Measurements from ENCODE around the gene PARL.

Gene PARL, protein sequence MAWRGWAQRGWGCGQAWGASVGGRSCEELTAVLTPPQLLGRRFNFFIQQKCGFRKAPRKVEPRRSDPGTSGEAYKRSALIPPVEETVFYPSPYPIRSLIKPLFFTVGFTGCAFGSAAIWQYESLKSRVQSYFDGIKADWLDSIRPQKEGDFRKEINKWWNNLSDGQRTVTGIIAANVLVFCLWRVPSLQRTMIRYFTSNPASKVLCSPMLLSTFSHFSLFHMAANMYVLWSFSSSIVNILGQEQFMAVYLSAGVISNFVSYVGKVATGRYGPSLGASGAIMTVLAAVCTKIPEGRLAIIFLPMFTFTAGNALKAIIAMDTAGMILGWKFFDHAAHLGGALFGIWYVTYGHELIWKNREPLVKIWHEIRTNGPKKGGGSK

DNA sequence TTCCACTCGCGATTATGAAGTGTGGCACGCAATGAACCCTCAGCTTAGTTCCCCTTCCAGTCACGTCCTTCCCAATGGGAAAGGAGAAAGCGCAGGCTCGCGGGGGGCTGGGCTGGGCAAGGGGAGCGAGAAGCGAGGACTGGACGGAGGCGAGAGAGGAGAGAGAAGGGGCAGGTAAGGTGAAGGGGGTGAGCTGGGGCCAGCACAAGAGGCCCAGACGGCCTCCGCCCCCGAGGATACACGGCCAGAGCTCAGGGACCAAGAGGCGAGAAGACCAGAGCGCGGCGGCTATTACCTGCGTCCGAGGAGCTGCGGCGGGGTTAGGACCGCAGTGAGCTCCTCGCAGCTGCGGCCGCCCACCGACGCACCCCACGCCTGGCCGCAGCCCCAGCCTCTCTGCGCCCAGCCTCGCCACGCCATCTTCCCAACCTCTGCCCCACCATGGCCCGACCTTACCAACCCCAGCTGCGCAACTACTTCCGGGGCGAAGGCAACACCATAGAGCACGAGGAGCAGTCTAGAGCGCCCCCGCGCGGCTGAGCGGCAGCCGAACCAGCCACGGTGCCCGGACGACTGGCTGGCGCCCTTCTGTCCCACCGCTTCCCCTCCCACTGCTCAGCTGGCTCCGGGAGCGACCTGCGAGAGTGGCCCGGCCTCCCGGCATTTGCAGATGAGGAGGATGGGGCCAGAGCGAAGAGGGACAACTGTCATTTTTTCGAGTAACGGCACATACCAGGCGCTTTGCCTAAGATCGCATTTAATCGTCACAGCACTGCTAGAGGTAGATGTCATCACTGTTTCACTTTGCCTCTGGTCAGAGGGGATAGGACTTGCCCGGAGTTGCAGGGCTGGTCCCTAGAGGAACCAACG lies at the start of gene PARL:
Gene PARL, minus strand, starts transcription at position 454 of the 870 bp plus-strand sequence. Its CDS starts 34 bp downstream, at position 420.
- DNase-seq (ENCODE audit: low spot score) = peak; percentile 93

GRCh38 chr3:183933160-183933559 lies 48.5 kb upstream of the PARL start:
- no peak for DNase-seq (ENCODE audit: low spot score)

DNA sequence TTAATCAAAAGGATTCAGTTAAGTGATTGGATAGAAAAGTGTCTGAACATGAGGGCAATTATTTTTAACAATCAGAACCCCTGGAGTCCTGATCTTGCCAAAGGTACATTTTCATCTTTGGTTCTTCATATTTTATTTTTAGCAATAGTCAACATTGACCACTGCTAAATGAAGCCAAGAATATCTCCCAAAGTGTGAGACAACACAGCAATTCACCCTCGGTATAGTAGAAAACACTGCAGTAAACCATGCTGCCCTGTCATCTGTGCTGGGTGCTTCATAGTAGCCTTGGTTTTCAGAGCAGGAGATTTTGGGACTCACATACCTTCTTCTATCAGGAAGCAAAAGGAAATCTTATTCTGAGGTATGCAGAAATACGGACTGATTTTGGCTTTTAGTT lies 47.2 kb upstream of the PARL start:
- DNase-seq (ENCODE audit: low spot score) = no peak

DNA sequence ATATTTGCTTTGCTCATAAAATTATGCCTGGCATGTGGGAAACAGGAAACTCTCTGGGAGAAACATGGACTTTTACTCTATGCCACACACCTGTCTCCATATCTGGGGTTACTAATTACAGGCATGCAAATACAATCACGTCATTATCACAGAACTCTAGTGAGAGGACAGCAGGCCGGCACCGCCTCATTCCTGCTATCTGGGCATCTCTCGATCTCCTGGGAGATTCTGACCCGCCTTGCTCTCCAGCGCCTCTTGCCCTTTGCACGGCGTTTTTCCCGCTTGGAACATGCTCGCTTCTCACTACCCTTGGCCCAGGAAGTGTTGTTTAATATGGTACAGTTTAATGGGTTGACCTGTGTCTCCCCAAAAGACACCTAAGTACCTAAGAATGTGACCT lies 45.4 kb upstream of the PARL start:
- DNase-seq (ENCODE audit: low spot score) = no peak

- no peak for DNase-seq (ENCODE audit: low spot score)
Observed at GRCh38 chr3:183927059-183927458, 42.4 kb upstream of the PARL start.

DNA sequence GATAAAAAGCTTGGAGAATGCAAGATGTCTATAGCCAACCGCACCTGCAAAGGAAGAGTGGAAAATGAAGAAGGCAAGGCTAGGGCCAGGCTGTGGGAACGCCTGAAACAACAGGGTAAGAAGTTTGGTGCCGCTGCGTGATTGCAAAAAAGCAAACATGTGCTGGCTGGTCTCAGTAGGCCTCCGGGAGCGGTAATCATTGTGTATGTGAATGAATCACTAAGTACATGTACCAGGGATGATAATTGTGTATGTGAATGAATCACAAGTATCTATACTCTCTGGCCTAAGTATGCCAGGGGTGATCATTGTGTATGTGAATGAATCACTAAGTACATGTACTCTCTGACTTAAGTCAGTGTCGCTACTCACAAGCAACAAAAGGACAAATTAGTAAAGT lies 40.3 kb upstream of the PARL start:
- no peak for DNase-seq (ENCODE audit: low spot score)

GRCh38 chr3:183924543-183924942 lies 39.9 kb upstream of the PARL start:
- no peak for DNase-seq (ENCODE audit: low spot score)

DNA sequence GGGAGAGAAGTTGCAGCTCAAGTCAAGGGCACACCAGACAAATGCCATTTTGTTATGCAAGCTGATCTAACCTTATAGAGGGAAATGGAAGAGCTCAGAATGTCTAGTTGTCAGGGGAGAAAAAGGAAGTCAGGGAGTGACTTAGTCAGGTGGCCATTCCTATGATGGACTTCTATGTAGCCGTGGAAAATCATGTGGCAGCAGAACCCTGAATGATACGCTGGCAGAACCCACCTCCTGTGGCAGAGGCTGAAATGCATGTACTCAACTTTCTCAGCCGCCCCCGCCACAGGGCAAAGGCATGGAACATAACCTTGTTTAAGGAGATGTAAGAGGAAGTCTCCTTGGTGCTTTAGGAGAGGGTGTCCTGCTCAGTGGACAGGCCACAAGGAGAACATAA lies 37.7 kb upstream of the PARL start:
- DNase-seq (ENCODE audit: low spot score) = no peak

DNA sequence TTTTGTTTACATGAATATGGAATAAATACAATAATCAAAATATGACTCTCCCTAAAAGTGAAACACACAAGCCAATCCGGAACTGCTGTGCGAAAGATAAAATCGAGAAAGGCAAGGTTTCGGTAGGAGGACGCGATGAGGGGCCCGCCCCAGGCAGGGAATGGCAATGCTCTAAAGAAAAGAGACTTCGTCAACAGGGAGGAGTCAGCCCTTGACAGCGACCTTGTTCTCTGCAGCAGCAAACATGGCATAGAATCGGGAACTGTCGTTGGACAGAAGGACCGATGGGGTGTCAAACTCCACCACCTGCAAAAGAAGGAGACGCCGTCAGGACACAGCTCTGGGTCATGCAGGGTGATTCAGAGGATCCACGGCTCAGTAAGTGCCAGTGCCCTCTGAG lies 36.4 kb upstream of the PARL start:
- no peak for DNase-seq (ENCODE audit: low spot score)

DNA sequence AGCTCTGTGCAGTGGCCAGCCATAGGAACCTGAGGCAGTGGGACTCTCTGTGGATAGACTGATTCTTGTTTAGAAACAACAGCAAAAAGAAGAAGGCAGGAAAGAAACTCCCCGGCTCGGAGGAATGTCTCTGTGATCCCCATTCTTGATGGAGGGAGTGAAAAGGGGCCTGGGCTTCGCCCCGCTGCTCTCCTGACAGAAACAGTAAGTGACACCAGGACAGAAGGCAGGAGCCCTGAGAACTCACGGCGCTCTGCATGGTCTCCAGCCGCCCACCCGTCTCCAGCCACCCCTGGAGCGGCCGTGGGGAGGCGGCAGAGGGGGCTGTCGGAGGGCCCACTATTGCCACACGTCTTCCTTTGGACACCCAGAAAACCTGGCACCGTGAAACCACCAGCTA lies 35.7 kb upstream of the PARL start:
- DNase-seq (ENCODE audit: low spot score) = no peak

- no peak for DNase-seq (ENCODE audit: low spot score)
Observed at GRCh38 chr3:183918178-183918577, 33.5 kb upstream of the PARL start.

GRCh38 chr3:183917776-183918175 lies 33.1 kb upstream of the PARL start:
- DNase-seq (ENCODE audit: low spot score) = no peak

DNA sequence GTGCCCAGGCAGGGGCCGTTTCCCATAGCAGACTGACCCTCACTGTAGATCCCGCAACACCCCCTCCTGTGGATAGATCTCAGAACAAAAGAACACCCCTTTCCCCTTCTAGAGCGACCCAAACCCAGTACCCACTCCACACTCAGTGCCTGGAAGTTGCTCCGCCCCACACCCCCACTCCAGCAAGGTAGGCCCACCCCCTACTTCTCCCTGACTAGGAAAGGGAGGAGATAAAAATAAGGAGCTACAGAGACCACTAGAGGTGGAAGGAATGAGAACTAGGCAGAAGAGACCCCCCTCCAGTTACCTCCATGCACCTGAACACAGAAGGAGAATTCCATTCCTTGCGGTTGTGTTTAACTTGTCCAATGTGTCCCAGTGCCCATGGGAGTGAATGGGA lies 30.2 kb upstream of the PARL start:
- no peak for DNase-seq (ENCODE audit: low spot score)

DNA sequence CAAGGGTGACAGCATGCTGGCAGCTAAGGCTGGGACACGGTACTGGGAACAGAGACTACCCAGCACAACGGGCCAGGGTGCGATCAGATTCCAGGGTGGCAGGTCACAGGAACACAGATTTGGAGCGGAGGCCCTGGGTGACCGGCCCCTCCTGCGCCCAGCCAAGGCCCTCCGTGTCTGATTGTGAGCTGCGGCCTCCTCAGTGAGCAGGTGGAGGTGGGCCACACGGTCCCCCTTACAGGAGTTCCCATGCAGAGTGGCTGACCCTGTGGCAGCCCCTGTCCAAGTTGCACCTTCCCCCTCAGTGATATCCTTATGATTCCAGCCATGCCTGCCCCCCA lies 28.9 kb upstream of the PARL start:
- DNase-seq (ENCODE audit: low spot score) = no peak

GRCh38 chr3:183912895-183913579 lies 28.4 kb upstream of the PARL start:
- DNase-seq (ENCODE audit: low spot score) = no peak

DNA sequence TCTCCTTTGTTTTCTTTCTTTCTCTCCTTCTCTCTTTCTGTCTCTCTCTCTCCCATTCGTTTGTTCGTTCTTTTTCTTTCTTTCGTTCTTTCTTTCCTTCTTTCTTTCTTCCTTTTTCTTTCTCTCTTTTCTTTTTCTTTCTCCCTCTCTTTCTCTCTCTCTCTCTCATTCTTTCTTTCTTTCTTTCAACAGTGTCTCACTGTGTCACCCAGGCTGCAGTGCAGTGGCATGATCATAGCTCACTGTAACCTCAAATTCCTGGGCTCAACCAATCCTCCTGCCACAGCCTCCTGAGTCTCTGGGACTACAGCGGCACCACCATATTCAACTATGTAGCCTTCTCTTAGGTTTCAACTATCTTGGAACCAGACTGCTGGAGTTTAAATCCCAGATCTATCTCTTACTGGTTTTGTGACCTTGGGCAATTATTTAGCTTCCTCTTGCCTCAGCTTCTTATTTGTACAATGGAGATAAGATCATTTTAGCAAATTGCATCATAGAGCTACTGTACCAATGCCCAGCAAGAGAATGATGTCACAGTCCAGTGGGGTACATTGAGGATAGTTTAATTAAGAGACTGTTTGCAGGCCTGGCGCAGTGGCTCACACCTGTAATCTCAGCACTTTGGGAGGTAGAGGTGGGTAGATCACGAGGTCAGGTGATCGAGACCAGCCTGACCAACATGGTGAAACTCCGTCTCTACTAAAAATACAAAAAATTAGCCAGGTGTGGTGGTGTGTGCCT lies 27.3 kb upstream of the PARL start:
- DNase-seq (ENCODE audit: low spot score) = no peak

- DNase-seq (ENCODE audit: low spot score) = no peak
Observed at GRCh38 chr3:183911087-183911486, 26.4 kb upstream of the PARL start.

- no peak for DNase-seq (ENCODE audit: low spot score)
Observed at GRCh38 chr3:183909030-183909600, 24.4 kb upstream of the PARL start.

DNA sequence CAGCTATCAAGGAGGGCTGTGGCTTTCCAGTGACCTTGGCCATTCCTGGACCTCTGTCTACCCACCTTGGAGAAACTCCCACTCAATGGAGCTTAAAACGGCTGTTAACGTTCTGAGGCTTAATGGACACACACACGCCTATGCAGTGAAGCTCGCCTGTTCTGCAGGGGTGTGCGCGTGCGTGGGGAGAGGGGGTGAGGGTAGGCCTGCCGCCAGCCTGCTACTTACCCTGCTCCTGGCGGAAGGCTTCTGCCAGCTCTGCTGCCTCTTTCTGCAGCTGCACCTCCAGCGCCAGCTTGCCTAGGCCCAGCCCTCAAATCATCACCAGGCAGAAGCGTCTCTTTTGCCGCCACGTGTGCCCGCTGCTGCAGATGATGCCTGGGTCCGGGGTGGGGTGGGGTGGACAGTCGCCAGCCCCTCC lies 23.2 kb upstream of the PARL start:
- DNase-seq (ENCODE audit: low spot score) = no peak

- no peak for DNase-seq (ENCODE audit: low spot score)
Observed at GRCh38 chr3:183907176-183907575, 22.5 kb upstream of the PARL start.

GRCh38 chr3:183906234-183906921 lies 21.7 kb upstream of the PARL start:
- no peak for DNase-seq (ENCODE audit: low spot score)

Data from hematopoietic multipotent progenitor cell treated with erythropoietin and hydrocortisone succinate and interleukin-3 and kit ligand, for 17 days (in vitro differentiated cells).